IPS-11a (cell line): ENCODE data around the gene CLPSL2.
"Not testable (repeated sequence)": the region's sequence is repeated elsewhere in the genome, so short reads cannot be mapped to it uniquely, and the experiment has no call there.

ENCODE experiments used
- H3K4me3 ChIP-seq: one replicate; pipeline ENCODE4 v1.5.1; 2013; ENCODE audit warnings: low read depth, low read length, control low read depth

CLPSL2 gene, protein sequence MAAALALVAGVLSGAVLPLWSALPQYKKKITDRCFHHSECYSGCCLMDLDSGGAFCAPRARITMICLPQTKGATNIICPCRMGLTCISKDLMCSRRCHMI

DNA sequence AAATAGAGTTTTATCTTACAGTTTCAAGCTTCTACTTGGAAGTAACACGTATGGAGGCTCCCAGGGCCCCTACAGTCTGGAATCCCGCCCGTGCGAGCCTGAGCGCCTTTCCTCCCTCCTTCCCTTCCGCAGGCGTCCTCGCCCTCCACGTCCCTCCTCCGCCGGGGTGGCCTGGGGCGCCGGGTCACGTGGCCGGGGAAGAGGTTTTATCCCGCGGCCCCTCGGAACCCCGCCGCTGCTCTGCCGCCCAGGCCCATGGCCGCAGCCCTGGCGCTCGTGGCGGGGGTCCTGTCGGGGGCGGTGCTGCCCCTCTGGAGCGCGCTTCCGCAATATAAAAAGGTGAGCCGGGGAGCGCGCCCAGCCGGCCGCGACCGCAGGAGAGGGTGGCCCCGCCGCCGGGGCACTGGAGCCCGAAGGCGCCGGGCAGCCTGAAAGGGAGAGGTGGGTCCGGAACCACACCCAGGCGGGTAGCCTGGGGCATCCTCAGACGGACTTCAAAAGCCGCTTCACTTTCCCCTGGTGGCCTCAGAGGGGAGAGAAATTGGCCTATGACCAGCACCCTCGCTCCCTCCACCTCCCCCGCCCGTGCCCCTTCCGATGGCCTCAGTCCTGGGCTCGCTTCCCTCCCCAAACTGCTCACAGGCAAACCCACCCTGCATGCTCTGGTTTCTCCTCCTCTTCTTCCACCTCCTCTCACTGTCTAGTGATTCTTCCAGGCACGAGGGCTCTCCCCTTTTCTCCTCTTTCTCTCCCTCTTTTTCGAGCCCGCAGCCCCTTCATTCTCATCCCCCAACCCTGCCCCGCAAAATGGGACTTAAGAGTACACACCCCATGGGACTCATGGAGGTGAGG is at the start of gene CLPSL2:
TSS of gene CLPSL2 (plus strand) at position 235 of the 852 bp plus-strand sequence. CDS start at position 256, 21 bp downstream.
- peak within 1 kb of the TSS; percentile 37 for H3K4me3 ChIP-seq

DNA sequence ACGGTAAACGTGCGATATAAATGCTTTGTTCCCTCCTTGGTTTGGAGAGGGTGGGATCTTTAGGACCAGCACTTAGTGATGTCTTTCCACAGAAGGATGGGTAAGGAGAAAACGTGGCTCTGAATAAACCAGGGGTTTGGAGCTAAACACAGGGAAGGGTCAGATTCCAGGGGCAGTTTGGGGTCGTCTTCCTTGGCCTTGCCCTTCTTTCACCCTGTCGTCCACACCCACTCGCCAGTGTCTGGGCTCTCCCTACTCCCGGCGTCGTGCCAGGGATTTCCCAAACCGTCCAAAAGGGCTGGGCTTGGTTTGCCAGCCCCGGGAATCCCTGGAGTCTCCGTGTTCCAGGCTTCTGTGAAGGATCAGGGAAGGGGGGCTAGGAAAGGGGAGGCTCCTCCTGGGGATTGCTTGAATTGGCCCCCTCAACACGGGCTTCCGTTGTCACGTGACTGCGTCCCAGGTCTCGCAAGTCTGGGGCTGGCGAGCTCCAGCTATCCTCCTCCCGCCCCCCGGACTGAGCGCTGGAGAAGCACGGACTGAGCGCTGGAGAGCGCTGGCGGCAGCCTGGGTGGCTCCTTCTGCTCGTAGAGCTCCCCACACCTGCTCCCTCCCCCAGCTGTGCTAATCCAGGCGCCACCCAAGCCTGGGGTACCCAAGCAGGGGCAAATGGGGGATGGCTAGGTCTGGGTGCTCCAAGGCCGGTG is 49.0 kb upstream of the CLPSL2 start:
- H3K4me3 ChIP-seq = peak overlapping the region; percentile 81

- peak overlapping the region; percentile 81 for H3K4me3 ChIP-seq
These were observed 48.3 kb upstream of the CLPSL2 start for GRCh38 chr6:35727935-35728682.

- H3K4me3 ChIP-seq = peak overlapping the region; percentile 61
These were observed 47.4 kb upstream of the CLPSL2 start for GRCh38 chr6:35728683-35729678.

GRCh38 chr6:35729722-35730121 is 46.7 kb upstream of the CLPSL2 start:
- H3K4me3 ChIP-seq = no peak overlapping the region

DNA sequence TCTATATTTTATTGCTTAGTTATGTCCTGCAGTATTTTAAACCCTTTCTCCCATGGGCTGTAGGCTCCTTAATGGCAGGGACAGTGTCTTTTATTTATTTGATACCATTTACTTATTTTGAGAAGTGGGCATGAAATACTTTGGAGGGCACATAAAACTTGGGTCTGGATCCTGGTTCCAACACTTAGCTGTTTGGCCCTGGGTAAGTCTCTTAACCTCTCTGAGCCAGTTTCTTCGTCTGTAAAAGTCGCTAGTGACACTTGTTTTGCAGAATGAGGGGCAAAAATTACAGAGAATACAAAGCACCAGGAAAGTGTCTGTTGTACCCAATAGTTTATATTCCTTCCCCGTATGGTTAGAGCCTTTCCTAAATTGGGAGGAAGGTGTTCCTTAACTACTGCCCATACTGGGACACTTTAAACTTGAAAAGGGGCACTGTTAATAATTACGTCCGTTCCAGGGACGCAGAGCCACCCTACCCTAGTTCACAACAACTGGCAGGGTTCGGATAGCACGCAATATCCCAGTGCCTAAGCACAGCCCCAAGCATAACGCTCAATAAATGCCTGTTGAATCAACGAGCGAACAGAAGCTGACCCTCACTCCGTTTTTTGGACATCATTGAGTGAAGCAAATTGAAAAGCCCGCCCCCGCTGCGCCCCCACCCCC is 45.5 kb upstream of the CLPSL2 start:
- peak overlapping the region; percentile 45 for H3K4me3 ChIP-seq

DNA sequence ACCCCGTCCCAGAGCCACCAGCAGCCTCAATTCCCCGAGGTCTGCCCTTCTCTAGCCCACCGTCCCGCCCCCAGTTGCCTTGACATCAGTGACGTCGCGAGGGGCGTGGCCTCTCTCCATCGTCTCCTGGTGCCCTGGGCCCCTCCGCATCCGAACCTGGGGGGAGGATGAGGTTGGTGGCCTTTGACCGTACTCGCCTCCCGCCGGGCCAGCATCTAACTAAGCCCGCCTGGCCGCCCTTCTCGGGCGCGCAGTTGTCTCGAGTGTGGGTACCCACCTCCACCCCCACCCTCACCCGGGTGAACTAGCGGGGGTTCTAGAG is 45.0 kb upstream of the CLPSL2 start:
- peak overlapping the region; percentile 60 for H3K4me3 ChIP-seq

DNA sequence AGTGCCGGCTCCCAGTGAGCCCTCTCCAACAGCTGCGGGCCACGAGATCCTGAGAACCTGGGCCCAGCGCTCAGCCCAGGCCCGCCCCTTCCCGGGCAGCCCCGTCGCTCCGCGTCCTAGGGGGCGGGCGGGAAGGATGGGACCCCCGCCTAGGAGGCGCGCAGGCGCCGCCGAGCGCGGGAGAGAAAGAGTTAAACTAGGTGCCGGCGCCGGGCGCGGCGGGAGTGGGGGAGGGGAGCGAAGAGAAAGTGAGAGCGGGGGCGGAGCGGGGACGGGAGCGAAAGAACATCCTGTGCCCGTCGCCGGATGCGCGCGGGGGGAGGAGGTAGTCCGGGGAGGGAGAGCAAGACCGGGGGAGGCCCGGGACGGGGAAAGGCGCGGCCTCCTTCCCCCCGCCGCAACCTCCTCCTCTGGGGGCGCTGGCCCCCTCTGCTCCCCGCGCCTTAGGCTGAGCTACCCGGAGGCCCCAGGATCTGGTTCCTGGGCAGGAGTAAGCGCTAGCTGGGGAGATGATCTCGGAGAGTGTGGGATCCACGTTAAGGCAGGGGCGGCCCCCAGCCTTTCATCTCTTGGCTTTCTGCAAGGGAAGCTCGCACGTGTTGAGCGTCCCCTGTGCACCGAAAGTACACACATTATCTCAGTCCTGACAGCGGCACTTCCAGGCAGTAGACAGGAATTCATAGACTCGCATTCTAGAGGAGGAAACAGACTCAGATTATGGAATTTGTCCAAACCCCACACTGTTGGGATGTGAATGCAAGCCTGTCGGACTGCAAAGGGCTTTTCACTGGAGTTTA is 44.5 kb upstream of the CLPSL2 start:
- peak overlapping the region; percentile 60 for H3K4me3 ChIP-seq

DNA sequence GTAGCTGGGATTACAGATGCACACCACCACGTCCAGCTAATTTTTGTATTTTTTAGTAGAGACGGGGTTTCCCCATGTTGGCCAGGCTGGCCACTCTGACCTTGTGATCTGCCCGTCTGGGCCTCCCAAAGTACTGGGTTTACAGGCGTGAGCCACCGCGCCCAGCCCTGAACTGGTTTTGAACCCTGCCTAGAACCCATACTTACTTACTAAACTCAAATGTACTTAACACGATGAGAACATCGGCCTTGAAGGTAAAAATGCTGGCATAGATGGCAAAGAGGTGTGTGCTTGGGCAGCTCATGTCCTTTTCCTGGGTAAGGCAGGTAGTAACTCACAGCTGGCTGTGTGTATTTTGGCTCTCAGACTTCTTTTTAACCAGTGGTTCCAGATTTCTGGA is 42.8 kb upstream of the CLPSL2 start:
- no peak overlapping the region for H3K4me3 ChIP-seq

- H3K4me3 ChIP-seq = not testable (repeated sequence)
These were observed 42.1 kb upstream of the CLPSL2 start for GRCh38 chr6:35734319-35734718.

GRCh38 chr6:35735452-35735851 is 40.9 kb upstream of the CLPSL2 start:
- no peak overlapping the region for H3K4me3 ChIP-seq

GRCh38 chr6:35736253-35736894 is 40.0 kb upstream of the CLPSL2 start:
- no peak overlapping the region for H3K4me3 ChIP-seq

DNA sequence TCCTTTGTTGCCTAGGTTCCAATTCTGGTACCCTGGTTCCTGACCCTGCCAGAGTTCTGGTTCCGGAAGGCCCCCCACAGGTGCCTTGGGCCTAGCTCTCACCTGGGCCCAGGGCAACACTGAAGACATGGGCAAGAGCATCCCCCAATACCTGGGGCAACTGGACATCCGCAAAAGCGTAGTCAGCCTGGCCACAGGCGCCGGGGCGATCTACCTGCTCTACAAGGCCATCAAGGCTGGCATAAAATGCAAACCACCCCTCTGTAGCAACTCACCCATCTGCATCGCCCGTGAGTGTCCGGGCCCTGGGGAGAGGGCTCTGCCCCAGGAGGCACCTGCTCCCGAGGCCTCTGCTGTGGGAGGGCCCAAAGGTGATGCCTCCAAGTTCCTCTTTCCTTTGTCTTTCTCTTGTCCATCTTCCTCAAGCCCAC is 39.4 kb upstream of the CLPSL2 start, which contains the start of gene ARMC12:
TSS of gene ARMC12 (plus strand) at position 51 of the 431 bp plus-strand sequence. CDS start at position 128, 77 bp downstream.
- H3K4me3 ChIP-seq = no peak within 1 kb of the TSS

GRCh38 chr6:35737413-35738211 is 38.8 kb upstream of the CLPSL2 start:
- no peak overlapping the region for H3K4me3 ChIP-seq

DNA sequence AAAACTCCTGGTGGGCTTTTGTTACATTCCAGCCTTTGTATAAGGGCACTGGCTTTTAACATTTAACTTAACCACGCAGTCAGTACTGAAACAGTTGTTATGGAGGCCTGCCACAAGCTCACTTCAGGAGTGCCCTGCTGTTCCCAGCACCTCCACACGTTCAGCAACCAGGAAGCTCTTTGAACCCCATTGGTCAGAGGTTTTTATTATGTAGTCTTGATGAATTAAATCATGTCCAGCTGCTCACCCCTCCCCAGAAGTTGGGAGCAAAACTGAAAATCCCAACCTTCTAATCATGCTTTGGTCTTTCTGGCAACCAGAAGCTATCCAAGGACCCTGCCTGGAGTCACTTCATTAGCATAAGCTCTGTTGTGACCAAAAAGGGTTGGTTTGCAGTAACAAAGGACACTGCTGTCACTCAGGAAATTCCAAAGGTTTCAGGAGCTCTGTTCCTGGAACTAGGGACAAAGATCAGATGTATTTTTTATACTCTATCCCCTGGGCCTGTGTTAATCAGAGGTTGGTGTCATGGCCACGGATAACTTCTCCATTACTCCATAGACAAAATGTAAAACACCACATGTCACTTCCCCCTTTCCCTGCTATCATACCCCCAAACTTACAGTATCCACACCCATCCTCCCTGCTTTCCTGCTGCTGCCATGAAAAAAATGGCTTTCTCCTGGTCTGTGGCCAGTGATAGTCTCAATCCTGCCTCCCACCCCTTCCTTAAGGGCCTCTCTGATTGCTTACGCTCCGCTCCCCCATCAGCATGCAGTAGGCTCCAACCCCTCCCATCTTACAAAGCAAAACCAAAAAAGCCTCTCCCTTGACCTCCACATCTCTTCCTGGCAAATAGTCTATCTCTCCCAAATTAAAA is 36.5 kb upstream of the CLPSL2 start:
- no peak overlapping the region for H3K4me3 ChIP-seq

DNA sequence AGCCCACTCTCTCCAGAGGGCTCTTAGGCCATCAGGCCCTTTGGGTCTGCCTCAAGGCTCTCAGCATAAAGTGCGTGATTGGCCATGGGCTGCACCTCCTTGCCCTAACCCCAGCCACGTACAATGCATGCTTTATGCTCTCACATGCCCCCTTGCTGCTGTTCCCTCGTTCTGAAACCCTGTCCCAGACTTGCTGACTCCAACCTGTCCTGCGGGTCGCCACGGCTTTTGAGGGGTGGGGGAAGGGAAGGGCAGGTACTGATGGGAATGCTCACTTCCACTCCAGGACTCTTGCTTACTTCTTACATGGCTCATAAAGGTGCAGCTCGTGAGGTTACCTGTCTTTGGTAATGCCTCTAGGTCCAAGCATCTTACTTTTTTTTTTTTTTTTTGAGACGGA is 33.6 kb upstream of the CLPSL2 start:
- no peak overlapping the region for H3K4me3 ChIP-seq
